ENCODE data around the gene OR2V2. TPM values are rescaled to one million over a fixed set of nuclear protein-coding genes. Genes with fewer than 3 reads are reported as not detected.
"Not testable (repeated sequence)": the region's sequence is repeated elsewhere in the genome, so short reads cannot be mapped to it uniquely, and the experiment has no call there.

OR2V2 gene
- total RNA-seq, 2 experiments from 2014 or later = not detected

DNA sequence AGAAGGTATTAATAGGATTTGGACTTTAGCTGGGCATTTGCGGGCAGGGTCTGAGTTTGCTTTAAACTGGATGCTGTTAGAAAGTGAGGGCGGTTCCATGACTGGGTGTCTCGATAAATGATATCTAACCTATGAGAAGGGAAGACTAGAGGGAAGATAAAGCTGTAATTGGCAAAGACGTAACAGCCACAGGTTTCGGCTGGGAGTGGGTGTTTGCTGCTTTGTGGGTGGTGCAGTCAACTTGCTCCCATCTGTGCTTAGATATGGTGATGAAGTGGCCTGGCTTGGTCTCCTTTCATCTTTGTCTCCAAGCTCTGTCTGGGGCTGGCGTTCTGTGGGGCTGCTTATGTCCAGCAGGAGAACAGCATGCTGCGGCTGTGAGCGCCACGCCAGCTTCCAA lies 39.7 kb upstream of the OR2V2 start:
- H3K9me3 Mint-ChIP-seq = no peaks in the 10 kb centered on the region
- peaks cover 8% of the 10 kb centered on the region for H3K4me1 Mint-ChIP-seq (ENCODE audit: low read depth)
- POLR2A ChIA-PET = no interaction called here

DNA sequence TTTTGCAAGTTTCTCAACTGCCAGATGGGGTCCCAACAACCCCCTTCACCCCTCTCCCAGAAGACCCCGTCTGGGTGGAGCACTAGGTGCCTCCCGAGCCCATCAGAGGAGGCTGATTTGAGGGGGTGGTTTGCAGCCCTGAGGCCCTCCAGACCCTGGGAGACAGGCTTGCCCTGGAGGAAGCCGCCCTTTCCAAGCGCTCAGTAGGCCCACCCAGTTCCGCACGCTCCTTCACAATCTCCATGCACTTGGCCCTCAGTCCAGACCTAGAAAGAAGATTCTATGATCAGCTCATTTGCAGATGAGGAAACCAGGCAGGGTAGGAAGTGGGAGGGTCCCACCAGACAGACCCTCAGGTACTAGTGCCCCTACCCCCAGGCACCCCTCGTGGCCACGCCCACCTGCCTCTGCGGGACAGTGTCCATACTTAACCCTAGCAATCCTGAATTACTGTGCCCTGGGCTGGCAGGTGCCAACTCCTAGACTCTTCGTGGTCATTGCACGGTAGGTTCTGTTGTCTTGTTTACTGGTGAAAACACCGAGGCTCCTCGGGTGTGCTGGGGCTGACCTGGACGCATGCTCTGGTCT lies 38.7 kb upstream of the OR2V2 start:
- Mint-ChIP-seq H3K27me3 (peaks cover 63% of the 10 kb centered on the region), H3K4me1 (ENCODE audit: low read depth) (peaks cover 8% of the 10 kb centered on the region), H3K36me3 (peaks cover 2% of the 10 kb centered on the region), H3K4me3 (no peak overlapping the region), H3K27ac (no peak overlapping the region), H3K9me3 (no peaks in the 10 kb centered on the region)
- CTCF ChIA-PET = no interaction called here
- DNase-seq = no peak
- POLR2A ChIA-PET = no interaction called here
- intact Hi-C loops (cut with micrococcal nuclease) = no loop called here

More for the DNA sequence above, 39.7 kb upstream of the OR2V2 start:
- CTCF ChIA-PET = no interaction called here
- Mint-ChIP-seq H3K4me3 (no peak overlapping the region), H3K27ac (no peak overlapping the region), H3K27me3 (peaks cover 66% of the 10 kb centered on the region), H3K36me3 (peaks cover 2% of the 10 kb centered on the region)
- DNase-seq = no peak
- intact Hi-C loops (cut with micrococcal nuclease) = no loop called here

DNA sequence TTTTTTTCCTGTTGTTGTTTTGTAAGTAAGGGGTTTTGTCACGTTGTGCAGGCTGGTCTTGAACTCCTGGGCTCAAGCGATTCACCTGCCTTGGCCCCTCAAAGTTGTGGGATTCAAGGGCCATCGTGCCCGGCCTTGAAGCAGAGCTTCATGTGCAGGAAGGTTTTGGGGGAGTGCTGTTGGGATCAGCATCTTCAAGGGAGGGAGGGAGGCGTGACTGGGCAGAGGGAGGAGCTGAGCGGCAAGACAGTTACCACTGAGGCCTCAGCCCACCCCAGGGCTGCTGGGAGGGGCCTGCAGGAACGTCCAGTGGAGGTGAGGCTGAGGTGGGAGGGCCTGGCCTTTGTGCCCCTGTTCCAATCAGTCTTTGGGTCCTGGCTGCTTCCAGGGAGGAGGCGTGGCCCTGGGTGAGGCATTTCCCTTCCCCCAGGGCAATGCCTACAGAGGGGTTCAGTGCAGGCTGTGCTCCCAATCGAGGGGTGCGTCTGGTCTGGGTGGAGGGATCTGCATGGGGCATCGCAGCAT lies 37.8 kb upstream of the OR2V2 start:
- Mint-ChIP-seq H3K36me3 (no peaks in the 10 kb centered on the region), H3K27ac (no peak overlapping the region), H3K9me3 (peaks cover 3% of the 10 kb centered on the region), H3K4me1 (ENCODE audit: low read depth) (peaks cover 2% of the 10 kb centered on the region), H3K27me3 (peaks cover 64% of the 10 kb centered on the region), H3K4me3 (no peak overlapping the region)
- intact Hi-C loops (cut with micrococcal nuclease) = no loop called here
- no peak for DNase-seq
- ChIA-PET POLR2A (no interaction called here), CTCF (no interaction called here)

DNA sequence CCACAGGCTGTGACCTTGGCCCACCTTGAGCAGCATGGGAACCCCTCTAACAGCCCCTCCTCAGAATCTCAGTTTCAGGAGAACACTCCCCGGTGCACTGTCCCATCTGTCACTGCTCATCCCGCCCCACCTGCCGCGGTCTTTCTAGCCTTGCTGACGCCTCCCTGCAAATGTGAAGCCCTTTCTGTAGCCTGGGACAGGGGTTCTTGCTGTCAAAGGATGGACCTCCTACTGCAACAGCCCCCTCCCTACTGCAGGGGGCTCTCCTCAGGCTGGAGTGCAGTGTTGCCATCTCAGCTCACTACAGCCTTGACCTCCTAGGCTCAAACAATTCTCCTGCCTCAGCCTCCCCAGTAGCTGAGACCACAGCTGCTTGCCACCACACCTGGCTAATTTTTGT lies 36.4 kb upstream of the OR2V2 start:
- Mint-ChIP-seq H3K9me3 (peaks cover 4% of the 10 kb centered on the region), H3K4me3 (no peak overlapping the region), H3K36me3 (no peaks in the 10 kb centered on the region), H3K4me1 (ENCODE audit: low read depth) (peaks cover 1% of the 10 kb centered on the region), H3K27ac (no peak overlapping the region), H3K27me3 (peaks cover 65% of the 10 kb centered on the region)
- intact Hi-C loops (cut with micrococcal nuclease) = no loop called here
- ChIA-PET POLR2A (no interaction called here), CTCF (no interaction called here)
- DNase-seq = no peak

DNA sequence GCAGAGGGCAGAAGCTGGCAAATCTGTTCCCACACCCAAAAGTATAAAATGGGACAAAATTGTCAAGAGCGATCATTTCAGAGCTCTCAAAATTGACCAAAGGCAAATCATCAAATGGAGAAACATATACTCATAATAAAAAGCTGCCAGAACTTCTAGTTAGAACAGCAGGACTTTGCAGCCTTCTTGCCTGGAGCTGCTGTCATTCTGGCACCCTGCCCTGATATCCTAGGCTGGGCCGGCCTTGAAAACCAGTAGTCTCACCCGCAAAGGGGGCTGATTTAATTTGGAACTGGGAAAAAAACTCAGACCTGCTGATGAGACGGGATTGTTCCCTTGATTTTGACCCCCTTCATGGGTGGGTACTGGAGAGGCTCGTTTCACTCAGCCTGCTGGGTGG lies 34.9 kb upstream of the OR2V2 start:
- intact Hi-C loops (cut with micrococcal nuclease) = no loop called here
- peaks cover 1% of the 10 kb centered on the region for H3K4me1 Mint-ChIP-seq (ENCODE audit: low read depth)
- POLR2A ChIA-PET = no interaction called here
- no peak overlapping the region for H3K27ac Mint-ChIP-seq
- CTCF ChIA-PET = no interaction called here
- peaks cover 4% of the 10 kb centered on the region for H3K9me3 Mint-ChIP-seq
- no peak for DNase-seq
- no peak overlapping the region for H3K4me3 Mint-ChIP-seq
- peaks cover 68% of the 10 kb centered on the region for H3K27me3 Mint-ChIP-seq
- H3K36me3 Mint-ChIP-seq = no peaks in the 10 kb centered on the region

DNA sequence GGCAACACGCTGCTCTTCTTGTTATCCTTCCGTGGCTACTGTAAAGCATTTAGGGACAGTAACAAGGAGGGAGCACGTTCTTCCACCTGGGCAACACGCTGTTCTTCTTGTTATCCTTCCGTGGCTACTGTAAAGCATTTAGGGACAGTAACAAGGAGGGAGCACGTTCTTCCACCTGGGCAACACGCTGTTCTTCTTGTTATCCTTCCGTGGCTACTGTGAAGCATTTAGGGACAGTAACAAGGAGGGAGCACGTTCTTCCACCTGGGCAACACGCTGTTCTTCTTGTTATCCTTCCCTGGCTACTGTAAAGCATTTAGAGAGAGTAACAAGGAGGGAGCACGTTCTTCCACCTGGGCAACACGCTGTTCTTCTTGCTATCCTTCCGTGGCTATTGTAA lies 33.8 kb upstream of the OR2V2 start:
- H3K9me3 Mint-ChIP-seq; H3K36me3 Mint-ChIP-seq; POLR2A ChIA-PET; intact Hi-C loops (cut with micrococcal nuclease); H3K4me3 Mint-ChIP-seq; CTCF ChIA-PET; DNase-seq; H3K27ac Mint-ChIP-seq; H3K4me1 Mint-ChIP-seq (ENCODE audit: low read depth): not testable (repeated sequence)
- H3K27me3 Mint-ChIP-seq = peaks cover 68% of the 10 kb centered on the region

DNA sequence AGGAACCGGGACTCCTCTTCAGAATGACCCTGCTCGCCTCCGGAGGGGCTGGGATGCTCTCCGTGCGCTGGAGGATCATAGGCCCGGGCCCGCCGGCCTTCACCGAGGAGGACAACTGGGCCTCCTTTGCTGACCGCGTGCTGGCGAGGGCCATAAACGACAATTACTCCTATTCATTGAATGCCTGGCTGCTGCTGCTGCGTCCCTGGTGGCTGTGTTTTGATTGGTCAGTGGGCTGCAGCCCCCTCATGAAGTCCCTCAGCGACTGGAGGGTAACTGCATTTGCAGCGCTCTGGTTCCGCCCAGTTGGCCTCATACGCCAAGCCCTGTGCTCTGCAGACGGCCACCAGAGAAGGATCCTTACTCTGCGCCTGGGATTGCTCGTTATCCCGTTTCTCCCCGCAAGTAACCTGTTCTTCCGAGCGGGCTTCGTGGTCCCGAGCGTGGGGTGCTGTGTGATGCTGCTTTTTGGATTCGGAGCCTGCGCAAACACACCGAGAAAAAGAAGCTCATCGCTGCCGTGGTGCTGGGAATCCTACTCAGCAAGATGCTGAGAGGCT lies 33.0 kb upstream of the OR2V2 start:
- Mint-ChIP-seq H3K9me3 (peaks cover 4% of the 10 kb centered on the region), H3K27me3 (peaks cover 69% of the 10 kb centered on the region), H3K4me3 (no peak overlapping the region), H3K4me1 (ENCODE audit: low read depth) (peaks cover 1% of the 10 kb centered on the region), H3K27ac (no peak overlapping the region), H3K36me3 (no peaks in the 10 kb centered on the region)
- no peak for DNase-seq
- intact Hi-C loops (cut with micrococcal nuclease) = no loop called here
- POLR2A ChIA-PET = no interaction called here
- CTCF ChIA-PET = no interaction called here

DNA sequence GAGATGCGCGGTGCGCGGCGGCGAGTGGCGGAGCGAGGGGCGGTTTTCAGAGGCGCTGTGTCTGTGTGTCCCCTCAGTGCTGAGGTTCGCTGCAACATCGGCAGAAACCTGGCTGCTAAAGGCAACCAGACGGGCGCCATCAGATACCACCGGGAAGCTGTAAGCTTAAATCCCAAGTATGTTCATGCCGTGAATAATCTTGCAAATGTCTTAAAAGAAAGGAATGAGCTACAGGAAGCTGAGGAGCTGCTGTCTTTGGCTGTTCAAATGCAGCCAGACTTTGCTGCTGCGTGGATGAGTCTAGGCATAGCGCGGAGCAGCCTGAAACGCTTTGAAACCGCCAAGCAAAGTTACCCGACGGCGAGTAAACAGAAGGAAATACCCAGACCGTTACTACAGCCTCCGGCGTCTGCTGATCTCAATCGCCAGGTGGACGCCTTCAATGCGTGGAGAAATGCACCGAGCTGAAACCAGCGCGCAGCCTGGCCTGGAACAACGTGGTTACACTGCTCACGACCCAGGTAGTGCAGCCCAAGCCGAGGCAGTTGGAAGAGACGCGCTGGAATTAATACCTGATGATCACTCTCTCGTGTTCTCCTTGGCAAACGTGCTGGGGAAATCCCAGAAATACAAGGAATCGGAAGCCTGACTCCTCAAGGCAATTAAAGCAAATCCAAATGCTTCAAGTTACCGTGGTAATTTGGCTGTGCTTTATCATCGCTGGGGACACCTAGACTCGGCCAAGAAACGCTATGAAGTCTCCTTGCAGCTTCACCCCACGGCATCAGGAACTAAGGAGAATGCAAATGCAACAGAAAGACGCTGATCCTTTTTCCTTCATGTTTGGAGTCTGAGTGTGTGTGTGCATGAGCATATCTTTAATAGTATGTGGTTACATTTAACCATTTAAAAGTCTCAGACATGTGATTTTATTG lies 32.3 kb upstream of the OR2V2 start:
- no peak for DNase-seq
- no peak overlapping the region for H3K27ac Mint-ChIP-seq
- peaks cover 4% of the 10 kb centered on the region for H3K9me3 Mint-ChIP-seq
- ChIA-PET CTCF (no interaction called here), POLR2A (no interaction called here)
- peaks cover 66% of the 10 kb centered on the region for H3K27me3 Mint-ChIP-seq
- no peaks in the 10 kb centered on the region for H3K36me3 Mint-ChIP-seq
- intact Hi-C loops (cut with micrococcal nuclease) = no loop called here
- no peak overlapping the region for H3K4me3 Mint-ChIP-seq
- H3K4me1 Mint-ChIP-seq (ENCODE audit: low read depth) = peaks cover 1% of the 10 kb centered on the region

DNA sequence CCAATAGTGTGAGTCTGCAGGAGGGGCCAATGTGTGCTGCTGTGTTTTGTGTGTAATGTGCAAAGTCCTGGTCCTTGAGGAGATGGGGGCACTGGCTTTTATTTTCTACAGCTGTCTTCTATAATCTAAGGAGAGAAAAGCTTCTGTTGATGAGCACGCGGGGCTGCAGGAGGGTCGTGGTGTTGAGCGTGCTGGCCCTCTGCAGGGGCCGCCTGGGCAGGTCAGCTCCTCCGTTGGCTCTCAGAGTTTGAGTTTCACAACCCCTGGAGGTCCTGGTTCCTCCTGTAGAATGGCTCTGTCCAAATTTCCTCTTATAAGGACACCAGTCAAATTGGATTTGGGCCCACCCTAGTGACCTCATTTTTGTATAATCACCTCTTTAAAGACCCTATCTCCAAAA lies 29.0 kb upstream of the OR2V2 start:
- H3K36me3 Mint-ChIP-seq = no peaks in the 10 kb centered on the region
- H3K9me3 Mint-ChIP-seq = peaks cover 4% of the 10 kb centered on the region
- H3K27me3 Mint-ChIP-seq = peaks cover 75% of the 10 kb centered on the region
- H3K4me3 Mint-ChIP-seq = no peak overlapping the region
- no peak overlapping the region for H3K27ac Mint-ChIP-seq
- CTCF ChIA-PET = no interaction called here
- no peak for DNase-seq
- intact Hi-C loops (cut with micrococcal nuclease) = no loop called here
- POLR2A ChIA-PET = no interaction called here
- peaks cover 1% of the 10 kb centered on the region for H3K4me1 Mint-ChIP-seq (ENCODE audit: low read depth)

DNA sequence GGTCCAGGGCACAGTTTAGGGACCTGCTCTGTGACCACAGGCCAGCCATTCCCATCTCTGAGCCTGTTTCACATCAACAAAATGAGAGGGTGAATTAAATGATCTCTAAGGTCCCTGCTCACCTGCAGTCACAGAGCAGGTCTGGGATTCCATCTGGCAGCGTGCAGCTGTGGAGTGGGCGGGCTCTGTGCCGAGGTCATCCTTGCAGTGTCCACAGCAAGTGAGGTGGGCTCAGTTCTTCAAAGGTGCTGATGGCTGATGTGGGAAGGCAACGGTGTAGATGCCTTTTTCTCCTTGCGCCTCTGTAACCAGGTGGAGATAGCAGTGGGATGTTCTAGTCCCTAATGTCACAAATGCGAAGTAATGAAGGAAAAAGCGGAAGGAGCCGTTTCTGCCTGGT lies 28.3 kb upstream of the OR2V2 start:
- peaks cover 1% of the 10 kb centered on the region for H3K4me1 Mint-ChIP-seq (ENCODE audit: low read depth)
- no peak overlapping the region for H3K4me3 Mint-ChIP-seq
- POLR2A ChIA-PET = no interaction called here
- CTCF ChIA-PET = no interaction called here
- no peaks in the 10 kb centered on the region for H3K36me3 Mint-ChIP-seq
- H3K27me3 Mint-ChIP-seq = peaks cover 73% of the 10 kb centered on the region
- no peak for DNase-seq
- intact Hi-C loops (cut with micrococcal nuclease) = no loop called here
- H3K9me3 Mint-ChIP-seq = peaks cover 4% of the 10 kb centered on the region
- no peak overlapping the region for H3K27ac Mint-ChIP-seq

DNA sequence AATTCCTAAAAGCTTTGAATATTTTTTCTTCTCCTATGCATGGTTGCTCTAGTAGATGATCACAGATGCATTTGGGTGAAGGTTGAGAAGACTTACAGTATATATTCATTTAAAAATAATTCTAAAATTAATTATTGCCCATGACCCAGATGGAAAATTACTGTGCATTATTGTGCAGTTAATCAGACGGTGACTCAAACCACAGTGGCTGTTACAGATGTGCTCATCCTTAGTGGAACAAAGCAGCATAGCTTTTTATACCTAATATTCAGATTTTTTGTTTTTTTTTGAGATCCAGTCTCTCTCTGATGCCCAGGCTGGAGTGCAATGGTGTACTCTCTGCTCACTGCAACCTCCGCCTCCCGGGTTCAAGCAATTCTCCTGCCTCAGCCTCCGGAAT lies 27.1 kb upstream of the OR2V2 start:
- Mint-ChIP-seq H3K4me1 (ENCODE audit: low read depth) (peaks cover 1% of the 10 kb centered on the region), H3K36me3 (no peaks in the 10 kb centered on the region), H3K27ac (no peak overlapping the region), H3K27me3 (peaks cover 72% of the 10 kb centered on the region), H3K9me3 (no peaks in the 10 kb centered on the region), H3K4me3 (no peak overlapping the region)
- CTCF ChIA-PET = no interaction called here
- POLR2A ChIA-PET = no interaction called here
- no peak for DNase-seq
- intact Hi-C loops (cut with micrococcal nuclease) = no loop called here

DNA sequence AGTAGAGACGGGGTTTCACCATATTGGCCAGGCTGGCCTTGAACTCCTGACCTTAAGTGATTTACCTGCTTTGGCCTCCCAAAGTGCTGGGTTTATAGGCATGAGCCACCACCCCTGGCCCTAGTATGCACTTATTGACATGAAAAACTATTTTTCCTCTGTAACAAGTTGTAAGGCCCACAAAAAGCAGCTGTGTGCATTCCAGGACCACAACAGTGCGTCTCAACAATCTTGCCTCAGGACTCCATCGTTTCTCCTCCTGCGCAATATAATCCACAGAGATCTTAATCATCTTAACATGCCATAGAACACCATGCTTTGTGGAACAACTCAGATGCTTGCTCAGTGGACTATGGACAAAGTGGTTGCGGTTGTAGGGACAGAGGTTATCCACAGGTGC lies 26.6 kb upstream of the OR2V2 start:
- Mint-ChIP-seq H3K27me3 (peaks cover 70% of the 10 kb centered on the region), H3K4me3 (no peak overlapping the region)
- CTCF ChIA-PET = no interaction called here

More for the DNA sequence above, 26.6 kb upstream of the OR2V2 start:
- no peak overlapping the region for H3K27ac Mint-ChIP-seq
- no peaks in the 10 kb centered on the region for H3K36me3 Mint-ChIP-seq
- intact Hi-C loops (cut with micrococcal nuclease) = no loop called here
- no peaks in the 10 kb centered on the region for H3K9me3 Mint-ChIP-seq
- no peak for DNase-seq
- H3K4me1 Mint-ChIP-seq (ENCODE audit: low read depth) = no peaks in the 10 kb centered on the region
- POLR2A ChIA-PET = no interaction called here
